ENCODE results near the gene SPEM3. TPM values are rescaled to one million over a fixed set of nuclear protein-coding genes. Genes with fewer than 3 reads are reported as not detected.

Gene SPEM3
- polyA plus RNA-seq, 2 of the 4 experiments (the other 2 are of a cell fraction) = not detected

DNA sequence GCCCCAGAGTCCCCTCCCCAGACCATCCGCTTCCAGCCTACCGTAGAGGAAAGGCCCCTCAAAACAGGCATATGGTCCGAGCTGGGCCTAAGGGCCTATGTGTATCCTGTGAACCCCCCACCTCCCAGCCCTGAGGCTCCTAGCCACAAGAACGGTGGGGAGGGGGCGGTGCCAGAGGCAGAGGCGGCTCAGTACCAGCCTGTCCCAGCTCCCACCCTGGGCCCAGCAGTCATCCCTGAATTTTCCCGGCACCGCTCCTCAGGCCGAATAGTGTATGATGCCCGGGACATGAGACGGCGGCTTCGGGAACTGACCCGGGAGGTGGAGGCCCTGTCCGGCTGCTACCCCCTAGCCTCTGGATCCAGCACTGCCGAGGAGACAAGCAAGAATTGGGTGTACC, 7.5 kb upstream of the SPEM3 start:
- POLR2A ChIA-PET = interaction anchor here (1.4 kb wide), 1 partner anchor 9 kb away, joined by 3 read pairs; no protein-coding TSS in a partner anchor
- no peak overlapping the region for H3K4me3 ChIP-seq
- ATAC-seq = no peak; a peak in 1 of 6 replicates

DNA sequence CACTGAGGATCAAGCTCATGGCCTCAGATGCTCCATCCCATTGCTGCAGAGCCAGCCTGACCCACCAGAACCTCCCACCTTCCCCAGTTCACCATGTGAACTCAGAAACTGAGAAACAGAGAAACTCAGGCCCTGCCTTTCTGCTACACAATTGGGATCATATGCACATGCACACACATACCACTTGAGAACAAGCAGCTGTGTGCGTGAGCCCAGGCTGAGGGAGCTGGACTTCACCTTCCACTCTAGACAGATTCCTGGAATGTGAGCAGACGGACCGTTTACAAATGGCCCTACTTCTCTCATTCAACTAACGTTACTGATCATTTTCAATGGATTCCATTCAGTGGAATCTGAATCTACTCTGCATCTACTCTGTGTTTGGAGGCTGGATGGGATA, 5.0 kb upstream of the SPEM3 start:
- Histone ChIP-seq H3K4me3 (no peak overlapping the region), H3K9me3 (no peaks in the 10 kb centered on the region), H3K4me1 (no peaks in the 10 kb centered on the region), H3K4me2 (no peak overlapping the region), H3K27ac (no peak overlapping the region)
- 81% methylated on average over 4 of the region's 4 CpGs for WGBS (ENCODE audit: missing lambda C conversion rate)
- FAIRE-seq = no peak
- ATAC-seq = no peak
- no peak for DNase-seq (ENCODE audit: low read depth in 1 of 2, low spot score in 1 of 2)
- CTCF ChIA-PET = interaction anchor here (0.9 to 5.7 kb wide), 7 partner anchors 9 to 68 kb away, joined by 3 to 50 read pairs (median 3); partner anchors contain the start of gene TMEM102
- POLR2A ChIA-PET = no interaction called here
- TF ChIP-seq TP53 (CRISPR knock-in tag; IDR thresholded peaks at IDR 0.05) = no peak
- no peak for TF ChIP-seq NR3C1 (IDR thresholded peaks at IDR 0.05)
- no peak for TF ChIP-seq GATA3 (IDR thresholded peaks at IDR 0.05; ENCODE audit: borderline replicate concordance)
- no peak for TF ChIP-seq CEBPB (IDR thresholded peaks at IDR 0.05)
- TF ChIP-seq, protein P1, sequence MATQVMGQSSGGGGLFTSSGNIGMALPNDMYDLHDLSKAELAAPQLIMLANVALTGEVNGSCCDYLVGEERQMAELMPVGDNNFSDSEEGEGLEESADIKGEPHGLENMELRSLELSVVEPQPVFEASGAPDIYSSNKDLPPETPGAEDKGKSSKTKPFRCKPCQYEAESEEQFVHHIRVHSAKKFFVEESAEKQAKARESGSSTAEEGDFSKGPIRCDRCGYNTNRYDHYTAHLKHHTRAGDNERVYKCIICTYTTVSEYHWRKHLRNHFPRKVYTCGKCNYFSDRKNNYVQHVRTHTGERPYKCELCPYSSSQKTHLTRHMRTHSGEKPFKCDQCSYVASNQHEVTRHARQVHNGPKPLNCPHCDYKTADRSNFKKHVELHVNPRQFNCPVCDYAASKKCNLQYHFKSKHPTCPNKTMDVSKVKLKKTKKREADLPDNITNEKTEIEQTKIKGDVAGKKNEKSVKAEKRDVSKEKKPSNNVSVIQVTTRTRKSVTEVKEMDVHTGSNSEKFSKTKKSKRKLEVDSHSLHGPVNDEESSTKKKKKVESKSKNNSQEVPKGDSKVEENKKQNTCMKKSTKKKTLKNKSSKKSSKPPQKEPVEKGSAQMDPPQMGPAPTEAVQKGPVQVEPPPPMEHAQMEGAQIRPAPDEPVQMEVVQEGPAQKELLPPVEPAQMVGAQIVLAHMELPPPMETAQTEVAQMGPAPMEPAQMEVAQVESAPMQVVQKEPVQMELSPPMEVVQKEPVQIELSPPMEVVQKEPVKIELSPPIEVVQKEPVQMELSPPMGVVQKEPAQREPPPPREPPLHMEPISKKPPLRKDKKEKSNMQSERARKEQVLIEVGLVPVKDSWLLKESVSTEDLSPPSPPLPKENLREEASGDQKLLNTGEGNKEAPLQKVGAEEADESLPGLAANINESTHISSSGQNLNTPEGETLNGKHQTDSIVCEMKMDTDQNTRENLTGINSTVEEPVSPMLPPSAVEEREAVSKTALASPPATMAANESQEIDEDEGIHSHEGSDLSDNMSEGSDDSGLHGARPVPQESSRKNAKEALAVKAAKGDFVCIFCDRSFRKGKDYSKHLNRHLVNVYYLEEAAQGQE (IDR thresholded peaks at IDR 0.05) = no peak
- TF ChIP-seq, protein P2, sequence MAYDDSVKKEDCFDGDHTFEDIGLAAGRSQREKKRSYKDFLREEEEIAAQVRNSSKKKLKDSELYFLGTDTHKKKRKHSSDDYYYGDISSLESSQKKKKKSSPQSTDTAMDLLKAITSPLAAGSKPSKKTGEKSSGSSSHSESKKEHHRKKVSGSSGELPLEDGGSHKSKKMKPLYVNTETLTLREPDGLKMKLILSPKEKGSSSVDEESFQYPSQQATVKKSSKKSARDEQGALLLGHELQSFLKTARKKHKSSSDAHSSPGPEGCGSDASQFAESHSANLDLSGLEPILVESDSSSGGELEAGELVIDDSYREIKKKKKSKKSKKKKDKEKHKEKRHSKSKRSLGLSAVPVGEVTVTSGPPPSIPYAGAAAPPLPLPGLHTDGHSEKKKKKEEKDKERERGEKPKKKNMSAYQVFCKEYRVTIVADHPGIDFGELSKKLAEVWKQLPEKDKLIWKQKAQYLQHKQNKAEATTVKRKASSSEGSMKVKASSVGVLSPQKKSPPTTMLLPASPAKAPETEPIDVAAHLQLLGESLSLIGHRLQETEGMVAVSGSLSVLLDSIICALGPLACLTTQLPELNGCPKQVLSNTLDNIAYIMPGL (CRISPR knock-in tag; IDR thresholded peaks at IDR 0.05; ENCODE audit: borderline replicate concordance) = no peak
- no peak for TF ChIP-seq RAD21 (conservative IDR thresholded peaks at IDR 0.05 in 1 of 2, IDR thresholded peaks at IDR 0.05 in 1 of 2)
- no peak for TF ChIP-seq RARB (CRISPR knock-in tag; IDR thresholded peaks at IDR 0.05)
- TF ChIP-seq JUN (IDR thresholded peaks at IDR 0.05) = no peak
- TF ChIP-seq FOXS1 (CRISPR knock-in tag; IDR thresholded peaks at IDR 0.05) = no peak
- no peak for TF ChIP-seq BHLHE40 (IDR thresholded peaks at IDR 0.05; ENCODE audit: low read depth, low read length)
- no peak for TF ChIP-seq RCOR1 (IDR thresholded peaks at IDR 0.05; ENCODE audit: low read depth, low read length)

More for the DNA sequence above, 7.5 kb upstream of the SPEM3 start:
- CTCF ChIA-PET = interaction anchor here (0.7 to 3.3 kb wide), 8 partner anchors 10 to 141 kb away, joined by 3 to 18 read pairs (median 7); partner anchors contain the start of gene SENP3
- Histone ChIP-seq H3K4me2 (no peak overlapping the region), H3K4me1 (no peaks in the 10 kb centered on the region), H3K27ac (no peak overlapping the region), H3K9me3 (no peaks in the 10 kb centered on the region)
- whole genome bisulfite sequencing (ENCODE audit: missing lambda C conversion rate) = 94% methylated on average over 14 of the region's 16 CpGs
- FAIRE-seq = no peak
- no peak for TF ChIP-seq NPAS2 (CRISPR knock-in tag; IDR thresholded peaks at IDR 0.05; ENCODE audit: borderline replicate concordance)
- TF ChIP-seq TFCP2L1 (CRISPR knock-in tag; IDR thresholded peaks at IDR 0.05) = no peak
- no peak for TF ChIP-seq MAFK (IDR thresholded peaks at IDR 0.05; ENCODE audit: partially characterized antibody)
- TF ChIP-seq, protein P3, sequence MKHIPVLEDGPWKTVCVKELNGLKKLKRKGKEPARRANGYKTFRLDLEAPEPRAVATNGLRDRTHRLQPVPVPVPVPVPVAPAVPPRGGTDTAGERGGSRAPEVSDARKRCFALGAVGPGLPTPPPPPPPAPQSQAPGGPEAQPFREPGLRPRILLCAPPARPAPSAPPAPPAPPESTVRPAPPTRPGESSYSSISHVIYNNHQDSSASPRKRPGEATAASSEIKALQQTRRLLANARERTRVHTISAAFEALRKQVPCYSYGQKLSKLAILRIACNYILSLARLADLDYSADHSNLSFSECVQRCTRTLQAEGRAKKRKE (CRISPR knock-in tag; IDR thresholded peaks at IDR 0.05; ENCODE audit: low read depth) = no peak
- no peak for TF ChIP-seq SMC3 (IDR thresholded peaks at IDR 0.05)
- no peak for TF ChIP-seq NFE2L2 (conservative IDR thresholded peaks at IDR 0.05; ENCODE audit: low read length)
- TF ChIP-seq, protein P4, sequence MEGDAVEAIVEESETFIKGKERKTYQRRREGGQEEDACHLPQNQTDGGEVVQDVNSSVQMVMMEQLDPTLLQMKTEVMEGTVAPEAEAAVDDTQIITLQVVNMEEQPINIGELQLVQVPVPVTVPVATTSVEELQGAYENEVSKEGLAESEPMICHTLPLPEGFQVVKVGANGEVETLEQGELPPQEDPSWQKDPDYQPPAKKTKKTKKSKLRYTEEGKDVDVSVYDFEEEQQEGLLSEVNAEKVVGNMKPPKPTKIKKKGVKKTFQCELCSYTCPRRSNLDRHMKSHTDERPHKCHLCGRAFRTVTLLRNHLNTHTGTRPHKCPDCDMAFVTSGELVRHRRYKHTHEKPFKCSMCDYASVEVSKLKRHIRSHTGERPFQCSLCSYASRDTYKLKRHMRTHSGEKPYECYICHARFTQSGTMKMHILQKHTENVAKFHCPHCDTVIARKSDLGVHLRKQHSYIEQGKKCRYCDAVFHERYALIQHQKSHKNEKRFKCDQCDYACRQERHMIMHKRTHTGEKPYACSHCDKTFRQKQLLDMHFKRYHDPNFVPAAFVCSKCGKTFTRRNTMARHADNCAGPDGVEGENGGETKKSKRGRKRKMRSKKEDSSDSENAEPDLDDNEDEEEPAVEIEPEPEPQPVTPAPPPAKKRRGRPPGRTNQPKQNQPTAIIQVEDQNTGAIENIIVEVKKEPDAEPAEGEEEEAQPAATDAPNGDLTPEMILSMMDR (IDR thresholded peaks at IDR 0.05) = no peak
- no peak for TF ChIP-seq MAZ (IDR thresholded peaks at IDR 0.05; ENCODE audit: borderline replicate concordance, low read depth, low read length)
- DNase-seq (ENCODE audit: low read depth in 1 of 2, low spot score in 1 of 2) = no peak

All from A549 (cell line).